Right renal cortex interstitium (tissue), 3 donors: Measurements from ENCODE around the gene ARL15. TPM values are rescaled to one million over a fixed set of nuclear protein-coding genes. Genes with fewer than 3 reads are reported as not detected.

Source experiments
- DNase-seq, 3 donors: peaks; one replicate each; pipeline ENCODE4 v3.0.0-alpha.2; 2013; ENCODE audit warnings: low read depth in 3 of 3, low spot score in 2 of 3
- polyA plus RNA-seq, 3 donors: library from polyadenylated mRNA; unstranded; fragments of 120-200 nt; gene quantifications; one replicate each; pipeline ENCODE4 v1.2.1, GENCODE V29; 2013; ENCODE audit not compliant: insufficient read length in 3 of 3

ARL15 gene
- polyA plus RNA-seq, 3 donors = 30.6 to 34.0 (median 33.1) TPM

- no peak for DNase-seq
Measured at GRCh38 chr5:54215233-54215736, 95.1 kb downstream of the ARL15 start.

GRCh38 chr5:54214722-54215121 is 95.7 kb downstream of the ARL15 start:
- DNase-seq = no peak

DNA sequence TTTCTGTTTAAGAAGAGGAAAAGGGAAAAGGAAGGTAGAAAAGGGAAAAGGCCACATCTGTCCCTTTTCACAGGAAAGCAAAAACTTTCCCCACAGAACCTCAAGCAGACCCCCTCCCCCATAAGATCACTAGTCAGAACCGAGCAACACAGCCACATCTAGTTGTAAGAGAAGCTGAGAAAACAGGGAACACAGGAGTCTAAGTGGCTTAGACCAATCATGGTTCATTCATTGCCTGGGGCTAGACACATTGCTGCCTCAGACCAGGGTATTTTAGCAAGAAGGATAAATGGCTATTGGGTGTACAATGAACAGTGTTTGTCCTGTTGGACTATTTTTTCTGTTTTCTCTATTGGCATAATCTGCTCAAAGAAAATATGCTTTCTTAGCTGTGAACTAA is 98.0 kb downstream of the ARL15 start:
- DNase-seq = no peak

DNA sequence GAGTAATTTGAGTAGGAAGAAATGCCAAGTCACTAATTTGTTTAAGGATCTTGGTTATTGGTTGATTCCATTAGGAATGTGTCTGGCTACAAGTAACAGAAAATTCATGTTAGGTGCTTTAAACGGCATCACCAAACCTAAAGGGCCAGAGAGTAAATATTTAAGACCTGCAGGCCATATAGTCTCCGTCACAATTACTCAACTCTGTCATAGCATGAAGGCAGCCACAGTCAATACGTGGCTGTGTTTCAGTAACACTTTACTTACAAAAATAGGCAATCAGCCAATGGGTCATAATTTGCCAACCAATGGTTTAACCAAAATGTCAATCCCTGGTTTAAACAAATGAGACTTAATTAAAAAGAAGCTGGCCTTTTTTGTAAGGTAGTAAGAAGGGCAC is 98.5 kb downstream of the ARL15 start:
- DNase-seq = no peak

DNA sequence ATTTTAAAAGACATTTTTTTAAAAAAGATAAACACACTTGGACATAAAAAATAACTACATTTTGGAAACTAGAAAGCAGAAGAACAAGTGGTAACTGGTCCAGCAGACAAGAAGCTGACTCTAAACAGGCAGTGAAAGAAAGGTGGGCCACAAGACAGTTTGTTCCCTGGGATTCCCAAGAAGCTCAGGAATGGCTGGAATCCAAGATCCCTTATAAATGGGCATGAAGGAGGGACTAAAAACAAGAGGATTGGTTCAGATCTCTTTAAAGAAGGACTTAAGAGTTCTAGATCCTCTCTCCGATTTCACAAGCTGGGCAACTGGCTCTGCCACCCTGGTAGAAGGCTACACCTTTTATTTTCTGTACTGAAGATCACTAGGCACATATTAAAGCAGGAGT is 102.8 kb downstream of the ARL15 start:
- no peak for DNase-seq

- DNase-seq = no peak
Measured at GRCh38 chr5:54206580-54207229, 103.7 kb downstream of the ARL15 start.

- no peak for DNase-seq
Measured at GRCh38 chr5:54205918-54206317, 104.5 kb downstream of the ARL15 start.

DNA sequence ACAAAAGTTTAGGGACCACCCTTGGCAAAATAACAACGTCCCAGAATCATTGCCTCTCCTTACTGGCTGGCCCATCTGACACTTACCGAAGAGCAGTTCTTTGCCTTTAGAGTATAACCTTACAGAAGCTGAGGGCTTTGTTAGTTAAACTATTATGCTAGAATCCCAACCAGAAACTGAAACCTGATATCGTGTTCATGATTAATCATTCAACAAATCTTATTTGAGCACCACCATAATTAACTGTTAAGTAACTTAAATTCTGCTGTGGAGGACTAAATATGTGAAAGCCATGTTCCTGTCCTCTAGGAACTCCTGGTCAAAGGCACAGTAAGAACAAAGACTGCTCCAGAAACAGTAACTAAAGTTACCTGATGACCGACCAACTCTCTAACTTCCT is 104.9 kb downstream of the ARL15 start:
- DNase-seq = no peak

- no peak for DNase-seq
Measured at GRCh38 chr5:54197018-54197417, 113.4 kb downstream of the ARL15 start.

- no peak for DNase-seq
Measured at GRCh38 chr5:54195701-54196100, 114.7 kb downstream of the ARL15 start.

DNA sequence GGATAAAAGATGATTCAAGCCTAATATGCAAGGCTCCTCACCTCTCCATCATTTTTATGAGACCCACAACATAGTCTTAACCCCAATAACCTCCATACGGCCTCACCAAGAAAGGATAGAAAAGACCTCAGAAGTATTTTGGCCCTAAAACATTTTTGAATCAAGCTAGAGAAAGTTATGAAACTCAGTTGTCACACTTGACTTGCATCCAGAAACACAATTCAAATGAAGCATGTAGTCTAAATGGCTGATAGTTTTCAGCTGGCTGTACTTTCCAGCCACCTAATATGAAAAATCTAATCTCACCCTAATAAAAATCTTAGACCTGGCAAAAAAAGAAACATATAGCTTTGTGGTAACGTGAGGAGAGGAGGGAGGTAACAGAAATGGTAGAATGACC is 116.1 kb downstream of the ARL15 start:
- DNase-seq = no peak

- no peak for DNase-seq
Measured at GRCh38 chr5:54187694-54188093, 122.7 kb downstream of the ARL15 start.

GRCh38 chr5:54186912-54187445 is 123.4 kb downstream of the ARL15 start:
- no peak for DNase-seq

DNA sequence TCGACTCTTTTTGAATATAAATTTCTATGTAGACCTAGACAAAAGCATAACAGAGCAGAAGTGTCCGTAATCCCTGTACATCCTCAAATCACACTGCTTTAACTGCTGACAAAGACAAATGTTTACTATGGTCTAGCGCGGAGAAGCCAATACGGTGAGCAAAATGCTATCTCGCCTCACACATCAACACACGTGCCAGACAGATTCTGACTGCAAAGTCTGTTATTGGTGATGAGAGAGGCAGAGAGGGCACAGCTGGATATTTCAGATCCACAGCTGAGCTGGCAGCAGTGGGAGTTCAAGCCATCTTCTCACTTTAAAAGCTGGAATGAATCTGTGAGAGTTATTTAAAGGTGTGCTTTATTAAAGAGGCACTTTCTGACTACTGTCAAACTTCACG is 124.3 kb downstream of the ARL15 start:
- DNase-seq = no peak

DNA sequence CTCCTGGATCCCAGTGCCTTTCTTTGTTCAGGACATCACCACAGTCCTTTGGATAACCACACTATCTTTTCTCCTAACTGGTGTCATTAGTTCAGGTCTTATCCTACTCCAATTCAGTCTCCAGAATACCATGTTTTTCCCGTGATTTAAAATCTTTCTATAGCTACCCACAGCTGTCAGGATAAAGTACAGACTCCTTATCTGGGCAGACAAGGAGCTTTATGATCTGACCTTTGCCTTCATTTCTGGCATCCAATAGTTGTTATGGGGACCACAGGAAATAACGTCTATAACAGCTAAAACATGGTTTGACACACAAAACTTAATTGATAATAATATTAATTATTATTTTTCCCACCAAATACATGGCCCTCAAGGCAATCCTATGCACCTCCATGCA is 125.6 kb downstream of the ARL15 start:
- no peak for DNase-seq

GRCh38 chr5:54180630-54181031 is 129.7 kb downstream of the ARL15 start:
- DNase-seq = no peak

DNA sequence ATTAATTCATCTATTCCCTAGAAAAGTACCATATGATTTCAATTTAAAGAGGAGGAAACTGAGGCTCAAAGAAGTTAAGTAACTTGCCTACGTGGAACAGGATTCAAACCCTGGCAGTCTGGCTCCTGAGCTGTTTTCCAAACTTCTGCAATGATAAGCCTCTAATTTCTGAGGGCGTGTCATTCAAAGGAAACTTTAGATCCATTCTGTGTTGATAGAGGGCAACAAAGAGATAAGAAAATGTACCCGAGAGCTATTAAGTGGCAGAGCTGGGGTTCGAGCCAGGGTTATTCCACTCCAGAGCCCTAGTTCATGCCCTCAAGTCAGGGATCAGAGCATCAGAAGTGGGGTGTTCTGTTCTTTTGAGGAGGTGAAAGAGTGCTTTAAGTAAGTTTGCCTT is 131.4 kb downstream of the ARL15 start:
- no peak for DNase-seq

DNA sequence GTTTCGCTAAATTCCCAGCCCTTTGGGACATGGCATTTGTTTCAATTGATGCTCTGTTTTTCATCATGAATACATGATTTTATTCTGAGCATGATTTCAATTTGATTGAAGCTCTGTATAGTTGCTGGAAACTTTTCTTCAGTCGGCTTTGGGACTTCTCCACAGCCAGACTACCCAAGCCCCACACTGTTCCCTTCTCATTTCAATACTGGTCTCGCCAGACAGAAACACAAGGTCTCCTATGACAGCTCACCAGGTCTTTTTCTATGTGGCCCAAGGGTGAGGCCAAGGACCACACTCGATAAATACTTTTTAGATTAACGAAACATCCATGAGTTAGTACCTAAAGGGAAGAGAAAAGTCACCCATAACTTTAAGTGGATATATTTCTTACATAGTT is 132.2 kb downstream of the ARL15 start:
- no peak for DNase-seq

- no peak for DNase-seq
Measured at GRCh38 chr5:54177058-54177457, 133.3 kb downstream of the ARL15 start.

DNA sequence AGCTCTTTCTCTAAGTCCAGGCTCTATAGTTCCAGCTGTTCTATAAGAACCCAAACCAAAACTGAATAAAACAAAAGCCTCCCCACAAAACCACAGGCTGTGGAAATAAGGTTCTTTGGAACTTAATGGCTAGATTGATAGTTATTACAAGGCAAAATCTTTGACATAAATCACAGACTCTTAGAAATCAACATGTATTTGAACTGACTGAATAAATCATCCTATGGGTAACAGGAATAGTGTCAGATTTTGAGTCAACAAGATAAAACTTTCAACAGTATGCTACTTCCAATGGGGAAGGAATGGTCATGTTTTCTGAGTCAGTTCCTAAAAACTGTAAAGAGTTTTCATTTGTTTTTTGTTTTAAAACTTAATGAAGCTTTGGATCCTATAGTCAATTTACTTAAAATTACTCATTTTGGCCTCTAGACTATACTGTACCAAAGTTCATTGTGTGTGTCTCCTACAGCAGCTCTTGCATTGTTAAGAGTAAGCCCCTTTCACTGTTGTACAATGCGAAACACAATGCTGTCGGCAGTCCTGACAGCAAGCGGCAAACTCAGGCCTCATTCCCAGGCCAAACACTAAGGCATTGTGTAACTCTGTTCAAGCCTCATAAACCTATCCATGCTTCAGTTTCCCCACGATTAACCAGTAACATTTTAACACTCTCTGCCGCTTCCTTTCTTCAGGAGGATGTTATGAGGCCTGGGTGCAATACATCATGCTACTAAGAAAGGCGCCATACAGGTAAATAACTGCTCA is 134.1 kb downstream of the ARL15 start:
- no peak for DNase-seq

DNA sequence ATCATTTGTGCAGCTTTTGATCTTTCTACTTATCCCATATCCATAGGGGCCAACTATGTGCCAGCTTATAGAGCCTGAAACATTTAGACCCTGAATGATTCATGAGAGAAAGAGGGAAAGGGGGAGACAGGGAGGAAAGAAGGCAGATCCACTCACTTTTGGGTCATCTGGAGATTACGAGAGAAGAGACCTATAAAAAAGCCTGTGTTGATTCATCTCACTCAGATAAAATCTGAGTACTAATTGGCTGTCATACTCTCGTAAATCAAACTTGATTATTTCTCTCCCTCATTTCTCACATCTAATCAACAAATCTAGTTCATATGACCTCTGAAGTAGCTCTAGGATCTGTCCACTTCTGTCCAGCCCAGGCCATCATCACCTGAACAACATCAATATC is 137.1 kb downstream of the ARL15 start:
- DNase-seq = no peak
